Common myeloid progenitor, CD34-positive (primary cell): ENCODE data around the gene CA5B.

ENCODE experiments used
- CTCF ChIA-PET: fragments of 350-600 bp; sonication (Branson Sonifier 250); formaldehyde crosslinking; loops from one replicate; lab custom pipeline; 2021; ENCODE audit warnings: antibody characterized with exemption; lab: Charles Lee
- POLR2A ChIA-PET: fragments of 350-600 bp; sonication (Branson Sonifier 250); formaldehyde crosslinking; loops from one replicate; lab custom pipeline; 2021; ENCODE audit warnings: antibody characterized with exemption; lab: Charles Lee
- DNase-seq, 3 donors: peaks; one replicate each; pipeline versions ENCODE4 v3.0.0 to v3.0.0-alpha.2; 2013
- H3K27ac ChIP-seq, 2 experiments: 1 replicate in 1 of 2; 2 replicates in 1 of 2; pipeline ENCODE4 v1.7.0; 2013; ENCODE audit warnings: inconsistent platforms in 2 of 2, low read length in 2 of 2, mild to moderate bottlenecking in 2 of 2, low read depth in 1 of 2, moderate library complexity in 1 of 2; ENCODE audit not compliant: severe bottlenecking in 2 of 2, insufficient read depth in 1 of 2, poor library complexity in 1 of 2
- H3K27me3 ChIP-seq, 5 experiments: replicated peaks in 2 of 5; 1 replicate in 3 of 5; 2 replicates in 2 of 5; pipeline versions ENCODE4 v1.6.1 to v1.7.0; 2013; ENCODE audit warnings: low read length in 4 of 5, mild to moderate bottlenecking in 2 of 5, moderate library complexity in 2 of 5, inconsistent platforms in 1 of 5; ENCODE audit not compliant: insufficient read depth in 5 of 5, control insufficient read depth in 4 of 5
- H3K36me3 ChIP-seq, 4 experiments: 1 replicate in 2 of 4; 2 replicates in 2 of 4; pipeline versions ENCODE4 v1.6.1 to v1.7.0; 2013; ENCODE audit warnings: low read length in 3 of 4, control low read depth in 1 of 4, mild to moderate bottlenecking in 1 of 4; ENCODE audit not compliant: control insufficient read depth in 4 of 4, insufficient read depth in 4 of 4
- H3K4me1 ChIP-seq, 4 experiments: 1 replicate in 3 of 4; 2 replicates in 1 of 4; pipeline versions ENCODE4 v1.6.1 to v1.7.1; 2013; ENCODE audit warnings: low read length in 3 of 4, mild to moderate bottlenecking in 3 of 4, control low read depth in 1 of 4, inconsistent platforms in 1 of 4, moderate library complexity in 1 of 4; ENCODE audit not compliant: control insufficient read depth in 4 of 4, insufficient read depth in 4 of 4; ENCODE audit errors: control extremely low read depth in 1 of 4
- H3K4me3 ChIP-seq, 7 experiments: 1 replicate in 4 of 7; 2 replicates in 3 of 7; pipeline versions ENCODE4 v1.5.1 to v1.7.0; 2013; ENCODE audit warnings: mild to moderate bottlenecking in 7 of 7, low read length in 6 of 7, moderate library complexity in 6 of 7, inconsistent platforms in 2 of 7, low read depth in 2 of 7, control low read depth in 1 of 7; ENCODE audit not compliant: insufficient read depth in 4 of 7, control insufficient read depth in 1 of 7; ENCODE audit errors: extremely low read depth in 1 of 7
- H3K9me3 ChIP-seq, 5 experiments: 1 replicate in 4 of 5; 2 replicates in 1 of 5; pipeline versions ENCODE4 v1.6.1 to v1.7.1; 2013; ENCODE audit warnings: low read length in 4 of 5, mild to moderate bottlenecking in 2 of 5, inconsistent platforms in 1 of 5, low read depth in 1 of 5, moderate library complexity in 1 of 5; ENCODE audit not compliant: control insufficient read depth in 4 of 5, insufficient read depth in 2 of 5; ENCODE audit errors: control extremely low read depth in 1 of 5
- WGBS: methylation state at CpG from one replicate; pipeline ENCODE4 v1.1.5; 2013; ENCODE audit not compliant: insufficient coverage; 5-methylcytosine and 5-hydroxymethylcytosine counted together

Gene CA5B

DNA sequence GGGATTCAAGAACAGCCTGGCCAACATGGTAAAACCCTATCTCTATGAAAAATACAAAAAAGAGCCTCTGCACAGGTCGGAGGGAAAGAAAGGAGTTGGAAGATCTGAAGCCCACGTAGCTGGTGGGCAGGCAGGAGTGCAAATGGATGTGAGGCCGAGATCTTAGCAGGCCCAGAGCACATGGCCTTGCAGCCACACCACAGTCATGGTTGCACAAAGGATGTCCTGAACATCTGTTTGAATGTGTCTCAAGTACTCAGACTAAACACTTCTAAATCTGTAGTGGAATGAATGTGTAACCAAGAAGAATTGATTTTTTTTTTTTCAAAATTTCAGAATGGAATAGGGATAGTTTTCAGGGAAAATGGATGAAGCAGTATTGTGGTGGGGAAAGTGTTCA, 10.8 kb downstream of the CA5B start:
- ChIA-PET CTCF (interaction anchor here (1.3 to 2.3 kb wide), 3 partner anchors 9 to 11 kb away, joined by 4 to 8 read pairs (median 7); partner anchors contain the start of gene CA5B), POLR2A (no interaction called here)
- Histone ChIP-seq H3K27me3 (peaks cover 0 to 7% (median 0%) of the 10 kb centered on the region in 5 experiments), H3K4me1 (peaks cover 8 to 47% (median 30%) of the 10 kb centered on the region in 4 experiments), H3K4me3 (no peak overlapping the region), H3K9me3 (no peaks in the 10 kb centered on the region), H3K36me3 (peaks cover 0 to 5% (median 2%) of the 10 kb centered on the region in 4 experiments), H3K27ac (no peak overlapping the region)
- WGBS: 90% methylated on average over 3 of the region's 3 CpGs
- peak in 2 of 3 donors; percentile 28 to 50 for DNase-seq

DNA sequence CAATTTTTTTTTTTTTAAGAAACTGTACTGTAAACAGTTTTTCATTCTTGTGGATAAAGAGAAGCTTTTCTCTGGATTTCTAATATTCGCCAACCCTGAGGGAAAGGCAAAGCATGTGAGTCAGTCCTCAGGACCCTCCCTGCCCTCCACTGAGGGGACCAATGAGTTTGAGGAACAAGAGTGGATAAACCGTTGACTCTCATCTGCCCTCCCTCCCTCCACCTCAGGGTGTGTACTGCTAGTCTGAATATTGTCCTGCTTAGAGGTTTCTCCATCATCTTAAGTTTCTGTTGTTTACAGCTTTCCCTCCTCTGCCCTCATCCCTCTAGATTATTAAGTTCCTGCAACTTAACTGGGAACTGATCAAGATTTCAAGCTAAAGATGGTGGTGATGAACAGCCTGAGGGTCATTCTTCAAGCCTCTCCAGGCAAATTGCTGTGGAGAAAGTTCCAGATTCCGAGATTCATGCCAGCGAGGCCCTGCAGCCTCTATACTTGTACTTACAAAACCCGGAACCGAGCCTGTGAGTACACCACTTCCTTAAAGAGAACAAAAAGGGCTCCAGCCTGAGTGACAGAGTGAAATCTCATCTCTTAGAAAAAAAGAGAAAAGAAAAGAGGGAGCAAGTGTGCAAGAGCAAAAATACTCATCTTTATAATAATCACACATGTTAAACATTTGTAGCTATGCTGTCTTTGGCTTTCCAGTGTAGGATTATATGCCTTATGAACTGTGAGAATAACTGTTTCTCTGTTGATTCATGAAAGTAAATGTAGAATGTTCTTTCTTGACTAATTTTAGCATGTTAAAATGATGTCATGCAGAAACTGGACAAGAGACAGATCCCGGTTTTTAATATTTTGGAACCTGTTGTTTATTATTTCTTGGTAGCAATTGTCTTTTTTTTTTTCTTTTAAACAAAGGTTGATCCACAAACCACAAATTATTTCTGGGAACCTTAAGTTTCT, 11.9 kb downstream of the CA5B start:
- Histone ChIP-seq H3K9me3 (no peaks in the 10 kb centered on the region), H3K27ac (peak overlapping the region; percentile 93 to 95), H3K4me1 (peaks cover 8 to 51% (median 30%) of the 10 kb centered on the region in 4 experiments), H3K36me3 (no peaks in the 10 kb centered on the region), H3K27me3 (peaks cover 0 to 12% (median 0%) of the 10 kb centered on the region in 5 experiments), H3K4me3 (peak overlapping the region in 2 of 7 experiments; percentile 8 to 61)
- WGBS: 35% methylated on average over 3 of the region's 7 CpGs
- POLR2A ChIA-PET: no interaction called here
- CTCF ChIA-PET: interaction anchor here (1.4 to 2.3 kb wide), 2 partner anchors 9 to 10 kb away, joined by 7 to 8 read pairs; no protein-coding TSS in a partner anchor
- DNase-seq: peak in 2 of 3 donors; percentile 67 to 79

DNA sequence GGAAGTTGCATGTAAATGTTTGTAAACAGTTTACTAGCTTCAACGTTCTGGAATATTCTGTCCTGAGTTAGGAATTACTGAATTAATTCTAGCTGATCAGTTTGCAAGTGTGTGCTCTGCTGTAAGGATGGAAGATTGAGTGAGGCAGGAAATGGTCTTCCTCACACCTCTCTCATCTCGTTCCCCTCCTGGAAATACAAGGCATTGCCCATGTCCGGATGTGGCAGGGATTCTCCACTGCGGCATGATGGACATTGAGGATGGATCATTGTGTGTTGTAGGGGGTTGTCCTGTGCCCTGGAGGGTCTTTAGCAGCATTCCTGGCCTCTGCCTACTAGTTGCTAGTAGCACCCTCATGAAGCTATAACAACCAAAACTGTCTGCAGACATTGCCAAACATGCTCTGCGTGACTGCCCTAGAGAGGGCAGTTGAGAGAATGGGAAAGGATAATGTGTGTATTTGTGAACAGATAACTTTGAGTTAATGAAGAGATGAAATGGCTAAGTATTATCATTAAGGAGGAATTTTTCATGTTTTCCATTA, 12.6 kb downstream of the CA5B start:
- 76% methylated on average over 3 of the region's 5 CpGs for WGBS
- ChIA-PET POLR2A (no interaction called here), CTCF (interaction anchor here (0.8 kb wide), 1 partner anchor 10 kb away, joined by 3 read pairs; no protein-coding TSS in a partner anchor)
- H3K27me3 ChIP-seq: peaks cover 0 to 12% (median 0%) of the 10 kb centered on the region in 5 experiments
- no peaks in the 10 kb centered on the region for H3K9me3 ChIP-seq
- no peaks in the 10 kb centered on the region for H3K36me3 ChIP-seq
- peak in 2 of 3 donors; percentile 29 to 42 for DNase-seq
- H3K4me1 ChIP-seq: peaks cover 8 to 54% (median 30%) of the 10 kb centered on the region in 4 experiments
- peak overlapping the region; percentile 93 to 95 for H3K27ac ChIP-seq
- peak overlapping the region in 3 of 7 experiments; percentile 8 to 61 (median 44) for H3K4me3 ChIP-seq

DNA sequence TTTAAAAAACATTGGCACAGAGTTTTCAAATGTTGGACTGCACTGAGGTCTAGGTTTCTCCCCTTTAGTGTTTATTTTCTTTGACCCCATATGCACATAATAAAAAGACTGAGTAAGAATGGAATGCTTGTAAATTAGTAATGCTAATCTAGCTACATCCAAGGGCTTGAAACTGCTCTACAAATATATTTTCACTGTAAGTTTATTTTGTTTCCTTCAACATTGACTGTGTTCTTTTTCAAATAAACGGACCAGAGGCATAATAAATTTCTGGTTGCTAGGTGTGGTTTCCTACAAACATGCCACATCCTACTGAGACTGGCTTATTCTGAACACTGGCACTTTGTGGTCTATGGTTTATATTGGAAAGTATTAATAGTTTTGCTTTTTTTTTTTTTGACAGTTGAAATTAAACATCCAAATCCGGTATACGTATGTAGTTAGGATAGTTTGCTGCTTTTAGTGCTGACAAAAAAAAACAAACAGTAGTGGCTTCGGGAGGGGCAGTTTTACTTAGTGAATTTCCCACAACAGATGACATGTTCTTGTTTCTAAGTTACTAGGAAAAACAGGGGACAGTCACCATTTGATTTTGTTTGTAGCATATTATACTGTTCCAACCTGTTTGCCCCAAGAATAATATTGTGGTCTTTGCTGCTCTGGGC, 13.2 kb downstream of the CA5B start:
- peak overlapping the region; percentile 93 to 95 for H3K27ac ChIP-seq
- CTCF ChIA-PET: interaction anchor here (0.8 kb wide), 1 partner anchor 11 kb away, joined by 3 read pairs; no protein-coding TSS in a partner anchor

DNA sequence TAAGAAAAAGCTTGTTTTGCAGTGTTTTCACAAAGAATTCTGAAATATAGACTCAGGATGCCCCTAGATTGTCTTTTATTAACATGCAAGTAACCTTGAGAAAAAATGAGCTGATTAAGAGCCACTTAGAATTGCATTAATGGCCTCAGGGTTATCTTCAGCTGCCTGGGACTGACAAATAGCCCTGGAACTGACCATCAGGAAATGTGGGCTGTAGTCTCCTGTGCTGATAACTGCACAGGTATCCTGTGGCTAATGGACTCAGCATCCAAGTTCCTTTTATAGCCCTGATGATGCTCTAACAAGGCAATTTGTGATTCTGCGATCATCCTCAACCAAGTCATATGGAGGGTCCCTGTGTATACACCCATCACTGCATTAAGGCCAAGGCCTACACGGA, 17.0 kb downstream of the CA5B start:
- ChIA-PET CTCF (no interaction called here), POLR2A (no interaction called here)
- H3K9me3 ChIP-seq: no peaks in the 10 kb centered on the region
- DNase-seq: no peak
- 60% methylated on average over 2 of the region's 2 CpGs for WGBS
- no peaks in the 10 kb centered on the region for H3K36me3 ChIP-seq
- no peak overlapping the region for H3K27ac ChIP-seq
- no peak overlapping the region for H3K4me3 ChIP-seq
- peaks cover 0 to 11% (median 0%) of the 10 kb centered on the region in 5 experiments for H3K27me3 ChIP-seq
- H3K4me1 ChIP-seq: peaks cover 0 to 44% (median 22%) of the 10 kb centered on the region in 4 experiments

More for the DNA sequence above, 13.2 kb downstream of the CA5B start:
- peak; percentile 68 to 93 (median 90) for DNase-seq
- Histone ChIP-seq H3K36me3 (no peaks in the 10 kb centered on the region), H3K27me3 (peaks cover 0 to 15% (median 0%) of the 10 kb centered on the region in 5 experiments), H3K9me3 (no peaks in the 10 kb centered on the region), H3K4me3 (peak overlapping the region in 4 of 7 experiments; percentile 0 to 61 (median 32)), H3K4me1 (peaks cover 8 to 54% (median 30%) of the 10 kb centered on the region in 4 experiments)
- POLR2A ChIA-PET: interaction anchor here (0.6 to 1.7 kb wide), 2 partner anchors 12 to 13 kb away, joined by 3 read pairs; no protein-coding TSS in a partner anchor
- 0% methylated on average over 2 of the region's 4 CpGs for WGBS

DNA sequence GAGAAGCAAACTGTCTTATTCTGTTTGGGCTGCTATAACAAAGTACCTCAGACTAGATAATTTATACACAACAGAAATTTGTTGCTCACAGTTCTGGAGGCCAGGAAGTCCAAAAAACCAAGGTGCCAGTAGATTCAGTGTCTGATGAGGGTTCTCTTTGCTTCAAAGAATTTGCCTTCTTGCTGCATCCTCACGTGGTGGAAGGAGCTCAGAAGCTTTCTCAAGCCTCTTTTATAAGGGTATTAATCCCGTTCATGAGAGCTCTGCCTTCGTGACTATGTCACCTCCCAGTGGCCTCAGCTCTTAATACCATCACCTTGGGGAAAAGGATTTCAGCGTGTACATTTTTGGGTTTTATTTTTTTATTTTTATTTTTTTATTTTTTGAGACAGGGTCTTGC, 20.1 kb downstream of the CA5B start:
- Histone ChIP-seq H3K36me3 (peaks cover 0 to 1% (median 0%) of the 10 kb centered on the region in 4 experiments), H3K9me3 (no peaks in the 10 kb centered on the region), H3K27ac (peak overlapping the region in 1 of 2 experiments; percentile 43), H3K4me1 (peaks cover 0 to 23% (median under 1%) of the 10 kb centered on the region in 4 experiments), H3K4me3 (no peak overlapping the region), H3K27me3 (peaks cover 0 to 11% (median 0%) of the 10 kb centered on the region in 5 experiments)
- POLR2A ChIA-PET: no interaction called here
- CTCF ChIA-PET: interaction anchor here (0.8 to 1.8 kb wide), 7 partner anchors 9 to 70 kb away, joined by 3 to 8 read pairs (median 3); partner anchors contain the start of gene CA5B
- DNase-seq: peak in 2 of 3 donors; percentile 37 to 45
- WGBS: 35% methylated on average over 2 of the region's 4 CpGs
